Adrenal gland (tissue), 12 donors: Measurements from ENCODE around the gene GALK1. TPM values are rescaled to one million over a fixed set of nuclear protein-coding genes. Genes with fewer than 3 reads are reported as not detected.
A peak's percentile ranks its signal among the peaks of the same experiment; 100 is the strongest.

Source experiments
- DNase-seq, 7 donors: peaks; one replicate each; pipeline ENCODE4 v3.0.0-alpha.2; 2019 to 2020
- H3K27ac ChIP-seq, 5 donors: fragments of 200-600 bp; sonication (generic) in 4 of 5; 1 replicate in 3 of 5; 2 replicates in 2 of 5; pipeline versions ENCODE4 v1.5.1 to v1.8.0; 2016 to 2020; ENCODE audit warnings: mild to moderate bottlenecking in 1 of 5
- H3K27me3 ChIP-seq: fragments of 200-600 bp; 2 replicates; pipeline ENCODE4 v1.8.0; 2021
- H3K36me3 ChIP-seq, 2 donors: fragments of 200-600 bp; replicated peaks in 1 of 2; 1 replicate in 1 of 2; 2 replicates in 1 of 2; pipeline versions ENCODE4 v1.5.1 to v1.8.0; 2018 to 2022
- H3K4me1 ChIP-seq, 2 donors: fragments of 200-600 bp; replicated peaks in 1 of 2; 1 replicate in 1 of 2; 2 replicates in 1 of 2; pipeline versions ENCODE4 v1.5.1 to v1.8.0; 2018 to 2021
- H3K4me3 ChIP-seq, 4 donors: fragments of 200-600 bp; sonication (generic) in 3 of 4; one replicate each; pipeline ENCODE4 v1.5.1; 2016 to 2018
- H3K9me3 ChIP-seq, 3 donors: fragments of 200-600 bp; sonication (generic) in 1 of 3; replicated peaks in 1 of 3; 1 replicate in 2 of 3; 2 replicates in 1 of 3; pipeline versions ENCODE4 v1.5.1 to v1.8.0; 2016 to 2021
- POLR2A ChIP-seq, 2 donors: fragments of 450-650 bp; IDR thresholded peaks; one replicate each; pipeline ENCODE4 v1.6.1; 2017; ENCODE audit warnings: antibody characterized with exemption in 2 of 2, mild to moderate bottlenecking in 2 of 2, moderate library complexity in 1 of 2
- WGBS, 4 donors: extraction: QIAGEN DNeasy Blood & Tissue Kit in 2 of 4; methylation state at CpG; one replicate each; pipeline versions ENCODE4 v1.1.5 to v1.1.7; 2013 to 2017; 5-methylcytosine and 5-hydroxymethylcytosine counted together
- intact Hi-C, 2 donors: fragments of 100-400 bp; cut with DNase I; formaldehyde crosslinking; loops; one replicate each; pipeline versions ENCODE4 v1.14.1 to v1.15.0; 2022 to 2023
- polyA plus RNA-seq, 3 donors: library from polyadenylated mRNA; stranded (reverse); fragments of 200-250 nt in 2 of 3; fragments of 350-450 nt in 1 of 3; fragmentation: Illumina TruSeq in 1 of 3; extraction: RNeasy Lipid Tissue Mini Kit (QIAGEN cat#74804) in 1 of 3; gene quantifications; one replicate each; pipeline ENCODE4 v1.2.3, GENCODE V29; 2013 to 2014
- total RNA-seq, 9 donors: library from RNA; depleted of rRNA in 4 of 9; stranded (reverse); fragments of >200 nt in 4 of 9; fragments of 120-200 nt in 1 of 9; fragmentation: NEBNext Ultra II Directional in 1 of 9; extraction: Animal tissue kit (Norgen Biotek cat#: 25700) in 1 of 9; gene quantifications; one replicate each; pipeline versions ENCODE4 v1.1.0 to v1.2.4, GENCODE V29; 2013 to 2023
- TF ChIP-seq, protein P1 (sequence below), 6 experiments: fragments of 450-650 bp in 4 of 6; fragments of 200-600 bp in 2 of 6; sonication (generic) in 1 of 6; IDR thresholded peaks; 1 replicate in 5 of 6; 2 replicates in 1 of 6; pipeline versions ENCODE4 v1.5.1 to v1.8.0; 2016 to 2021; ENCODE audit warnings: antibody characterized with exemption in 6 of 6, mild to moderate bottlenecking in 2 of 6, moderate library complexity in 1 of 6
- donor health status: healthy with polysubstance abuse.
- donor health status: Bipolar disorder and iron deficiency.
- donor health status: DM: yes; HTN: yes; CAD: no.
- donor health status: DM: no; HTN: no; CAD: no.
- donor health status: DM: no; HTN: no; CAD: no.
- donor health status: DM: yes; HTN: yes; CAD: no.

GALK1 gene
- total and polyA plus RNA-seq, 12 donors, result 1.4 to 47.3 (median 25.3) TPM

DNA sequence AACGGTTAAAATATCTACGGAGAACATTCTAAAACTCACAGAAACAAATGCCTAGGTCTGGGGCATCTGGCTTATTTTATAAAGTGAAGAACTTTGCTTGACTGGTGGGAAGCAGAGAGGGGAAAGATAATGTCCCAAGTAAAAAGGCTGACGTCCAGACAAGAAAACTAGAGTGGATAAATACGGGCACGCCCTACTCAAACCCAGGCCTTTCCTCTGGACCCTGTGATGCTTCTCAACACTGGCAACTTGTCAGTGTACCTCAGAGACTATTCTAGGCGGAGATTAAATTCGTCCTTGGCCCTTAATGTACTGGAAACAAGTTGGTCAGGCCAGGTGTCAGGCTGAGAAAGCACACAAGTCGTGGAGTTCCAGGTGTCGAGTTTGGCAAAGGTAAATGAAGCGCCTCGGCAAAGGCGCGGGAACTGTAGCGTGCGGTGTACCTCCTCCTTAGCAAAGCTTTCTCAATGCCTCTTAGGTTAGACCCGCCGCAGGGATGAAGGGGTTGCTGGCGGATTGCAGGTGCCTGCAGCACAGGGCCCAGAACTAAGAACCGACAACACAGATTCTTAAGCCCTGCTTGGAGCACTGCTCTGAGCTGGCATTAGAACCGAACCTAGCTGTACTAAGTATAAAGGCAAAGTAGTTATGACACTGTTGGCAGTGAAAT, 18.9 kb upstream of the GALK1 start:
- DNase-seq, result peak; percentile 32 to 81 (median 56)
- Histone ChIP-seq H3K9me3 (no peaks in the 10 kb centered on the region), H3K36me3 (peaks cover 0 to 1% of the 10 kb centered on the region in 2 donors), H3K4me3 (peak overlapping the region in 2 of 4 donors; percentile 58 to 61), H3K27me3 (no peaks in the 10 kb centered on the region), H3K27ac (peak overlapping the region; percentile 88 to 100 (median 98)), H3K4me1 (peaks cover 4 to 35% of the 10 kb centered on the region in 2 donors)
- intact Hi-C loops, result no loop called here
- no peak for TF ChIP-seq POLR2A (IDR thresholded peaks at IDR 0.05)
- TF ChIP-seq, protein P1, sequence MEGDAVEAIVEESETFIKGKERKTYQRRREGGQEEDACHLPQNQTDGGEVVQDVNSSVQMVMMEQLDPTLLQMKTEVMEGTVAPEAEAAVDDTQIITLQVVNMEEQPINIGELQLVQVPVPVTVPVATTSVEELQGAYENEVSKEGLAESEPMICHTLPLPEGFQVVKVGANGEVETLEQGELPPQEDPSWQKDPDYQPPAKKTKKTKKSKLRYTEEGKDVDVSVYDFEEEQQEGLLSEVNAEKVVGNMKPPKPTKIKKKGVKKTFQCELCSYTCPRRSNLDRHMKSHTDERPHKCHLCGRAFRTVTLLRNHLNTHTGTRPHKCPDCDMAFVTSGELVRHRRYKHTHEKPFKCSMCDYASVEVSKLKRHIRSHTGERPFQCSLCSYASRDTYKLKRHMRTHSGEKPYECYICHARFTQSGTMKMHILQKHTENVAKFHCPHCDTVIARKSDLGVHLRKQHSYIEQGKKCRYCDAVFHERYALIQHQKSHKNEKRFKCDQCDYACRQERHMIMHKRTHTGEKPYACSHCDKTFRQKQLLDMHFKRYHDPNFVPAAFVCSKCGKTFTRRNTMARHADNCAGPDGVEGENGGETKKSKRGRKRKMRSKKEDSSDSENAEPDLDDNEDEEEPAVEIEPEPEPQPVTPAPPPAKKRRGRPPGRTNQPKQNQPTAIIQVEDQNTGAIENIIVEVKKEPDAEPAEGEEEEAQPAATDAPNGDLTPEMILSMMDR (IDR thresholded peaks at IDR 0.05), result no peak
- WGBS, 4 donors, result 58 to 72% (median 64%) methylated on average over 19 to 20 of the region's 20 CpGs

DNA sequence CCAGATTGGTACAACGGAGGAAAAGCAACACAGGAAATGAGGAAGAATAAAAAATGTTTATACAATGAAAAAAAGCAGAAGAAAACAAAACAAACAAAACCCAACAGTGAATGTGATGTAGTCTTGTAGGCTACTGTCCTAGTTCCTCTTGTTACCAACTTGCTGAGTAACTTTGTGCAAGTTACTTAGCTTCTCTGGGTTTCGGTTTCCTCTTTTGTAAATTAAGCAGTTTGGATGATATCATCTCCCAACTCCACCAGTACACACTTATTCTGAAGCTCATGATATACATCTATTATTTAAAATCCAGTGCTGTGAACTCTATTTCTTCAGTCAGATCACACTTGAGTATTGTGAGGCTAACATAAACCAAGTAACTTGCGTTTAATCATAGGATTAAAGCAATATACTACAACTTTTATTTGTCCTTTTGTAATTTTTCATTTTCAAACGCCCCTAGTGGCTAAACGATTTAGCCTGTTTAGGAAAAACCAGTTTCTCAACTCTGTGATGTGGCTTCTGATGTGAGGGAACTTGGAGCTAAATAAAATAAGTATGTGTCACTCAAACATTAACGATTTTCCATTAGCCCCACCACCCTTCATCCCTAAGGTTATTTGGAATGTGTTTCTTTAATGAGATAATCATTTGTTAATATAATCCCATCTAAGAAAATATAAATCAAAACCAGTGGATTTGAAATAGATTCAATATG, 18.2 kb upstream of the GALK1 start:
- no peak for TF ChIP-seq POLR2A (IDR thresholded peaks at IDR 0.05)
- TF ChIP-seq, protein P1 (IDR thresholded peaks at IDR 0.05), result peak; percentile 56 to 87 (median 78)
- no peak for DNase-seq
- intact Hi-C loops, result no loop called here
- Histone ChIP-seq H3K4me3 (peak overlapping the region in 1 of 4 donors; percentile 14), H3K36me3 (peaks cover 0 to 8% of the 10 kb centered on the region in 2 donors), H3K27me3 (no peaks in the 10 kb centered on the region), H3K9me3 (no peaks in the 10 kb centered on the region), H3K27ac (peak overlapping the region; percentile 88 to 100 (median 98)), H3K4me1 (peaks cover 5 to 35% of the 10 kb centered on the region in 2 donors)
- 11 to 16% (median 14%) methylated on average over 6 of the region's 6 CpGs for whole genome bisulfite sequencing, 4 donors

DNA sequence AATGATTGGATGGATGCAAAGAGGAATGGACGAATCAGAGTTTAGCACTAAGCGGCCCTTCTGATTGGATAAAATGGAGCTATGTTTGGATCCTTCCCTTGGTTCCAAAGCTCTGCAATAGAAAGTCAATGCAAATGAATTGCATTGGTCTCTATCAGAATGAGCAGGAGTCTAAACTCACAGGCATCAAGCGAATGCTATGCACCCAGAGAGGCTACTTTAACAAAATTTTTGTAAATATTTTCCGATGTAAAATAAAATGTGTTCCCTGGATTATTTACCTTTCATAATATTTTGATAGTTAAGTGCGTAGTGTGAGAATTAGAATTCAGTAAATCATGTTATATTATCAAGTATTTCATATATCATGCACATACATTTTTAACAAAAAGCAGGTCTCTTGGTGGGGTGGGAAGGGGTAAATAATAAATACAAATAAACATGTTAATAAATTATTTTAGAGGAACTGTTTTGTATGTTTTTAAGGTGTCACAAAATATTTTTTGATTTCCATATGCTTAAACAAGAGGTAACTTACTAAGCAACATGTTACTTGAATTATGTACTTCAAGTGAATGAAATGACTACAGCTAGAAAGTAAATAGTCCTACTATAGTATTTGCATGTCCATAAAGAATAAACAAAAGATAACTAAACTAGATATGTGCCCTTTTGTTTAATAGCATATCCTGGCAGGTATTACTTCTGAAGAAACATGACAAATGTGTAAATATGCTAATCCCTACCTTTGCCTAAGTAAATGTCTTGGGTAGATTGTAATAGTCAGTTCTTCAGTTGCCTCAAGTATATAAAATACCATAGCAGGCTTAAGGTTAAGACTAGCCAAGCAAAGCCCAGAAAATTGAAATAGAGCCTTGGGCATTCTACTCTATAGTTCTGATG, 15.2 kb upstream of the GALK1 start:
- no peaks in the 10 kb centered on the region for H3K27me3 ChIP-seq
- no peak for DNase-seq
- intact Hi-C loops, result loop anchor here in 1 of 2 donors (10.0 kb wide), 1 partner anchor 115 kb away; the partner anchor contains the start of gene TRIM65
- H3K4me3 ChIP-seq, result no peak overlapping the region
- WGBS, 4 donors, result 20 to 22% (median 21%) methylated on average over 5 of the region's 5 CpGs
- H3K27ac ChIP-seq, result peak overlapping the region in 2 of 5 donors; percentile 16 to 99
- H3K4me1 ChIP-seq, result peaks cover 20 to 34% of the 10 kb centered on the region in 2 donors
- no peaks in the 10 kb centered on the region for H3K9me3 ChIP-seq
- H3K36me3 ChIP-seq, result peaks cover 0 to 29% of the 10 kb centered on the region in 2 donors
- no peak for TF ChIP-seq POLR2A (IDR thresholded peaks at IDR 0.05)
- TF ChIP-seq, protein P1 (IDR thresholded peaks at IDR 0.05), result no peak
